Endothelial cell of umbilical vein (primary cell): ENCODE data around the gene SHLD2. TPM values are rescaled to one million over a fixed set of nuclear protein-coding genes. Genes with fewer than 3 reads are reported as not detected.

Source experiments
- BruUV-seq: library from RNA; stranded (reverse); fragments of 400-500 nt; replicated peaks from 2 replicates; lab custom pipeline; 2021; lab: Mats Ljungman, UMichigan
- CTCF ChIA-PET: fragments of 300-600, 350-600 bp; sonication (Branson Sonifier 250); formaldehyde crosslinking; loops from one replicate; lab custom pipeline; 2021; ENCODE audit warnings: antibody characterized with exemption, inconsistent platforms; lab: Charles Lee
- POLR2A ChIA-PET: fragments of 300-600, 350-600 bp; sonication (Branson Sonifier 250); formaldehyde crosslinking; loops from one replicate; lab custom pipeline; 2021; ENCODE audit warnings: antibody characterized with exemption, inconsistent platforms; lab: Charles Lee
- DNase-seq: peaks from one replicate; pipeline ENCODE4 v3.0.0-alpha.2; 2011; ENCODE audit warnings: low read depth, low spot score
- FAIRE-seq: peaks from 2 replicates; lab custom pipeline; 2011; peaks lifted over from hg19 to GRCh38; lab: Jason Lieb, UNC
- H2AFZ ChIP-seq: 2 replicates; pipeline ENCODE4 v1.6.0; 2012; ENCODE audit warnings: low read depth, low read length, control low read depth, inconsistent platforms
- H3K27ac ChIP-seq: 2 replicates; pipeline ENCODE4 v1.5.1; 2011; ENCODE audit warnings: low read depth, mild to moderate bottlenecking, control low read depth, low read length, moderate library complexity; ENCODE audit not compliant: insufficient read depth
- H3K27me3 ChIP-seq, 2 experiments: 2 replicates each; pipeline versions ENCODE4 v1.6.0 to v1.6.1; 2011; ENCODE audit warnings: low read length in 2 of 2, mixed read lengths in 1 of 2; ENCODE audit not compliant: control insufficient read depth in 2 of 2, insufficient read depth in 2 of 2
- H3K36me3 ChIP-seq, 2 experiments: 2 replicates in 1 of 2; 3 replicates in 1 of 2; pipeline ENCODE4 v1.5.1; 2011; ENCODE audit warnings: low read length in 2 of 2, mild to moderate bottlenecking in 1 of 2, moderate library complexity in 1 of 2; ENCODE audit not compliant: control insufficient read depth in 2 of 2, insufficient read depth in 2 of 2; ENCODE audit errors: extremely low read depth in 1 of 2
- H3K4me1 ChIP-seq: 3 replicates; pipeline ENCODE4 v1.5.1; 2011; ENCODE audit warnings: mild to moderate bottlenecking, low read length; ENCODE audit not compliant: control insufficient read depth, insufficient read depth; ENCODE audit errors: extremely low read depth
- H3K4me2 ChIP-seq: 2 replicates; pipeline ENCODE4 v1.6.1; 2011; ENCODE audit warnings: low read length, control low read depth, mixed read lengths; ENCODE audit not compliant: insufficient read depth
- H3K4me3 ChIP-seq, 3 experiments: fragments of 200-600 bp in 1 of 3; sonication (generic), shearing (Covaris generic) in 1 of 3; replicated peaks in 1 of 3; 2 replicates each; pipeline ENCODE4 v1.5.1; 2011 to 2016; ENCODE audit warnings: control low read depth in 3 of 3, low read length in 3 of 3, mild to moderate bottlenecking in 2 of 3, inconsistent platforms in 1 of 3, low read depth in 1 of 3, moderate library complexity in 1 of 3; ENCODE audit not compliant: insufficient read depth in 1 of 3
- H3K79me2 ChIP-seq: 2 replicates; pipeline ENCODE4 v1.6.0; 2012; ENCODE audit warnings: low read length, inconsistent platforms; ENCODE audit not compliant: control insufficient read depth, insufficient read depth
- H3K9ac ChIP-seq: replicated peaks from 2 replicates; pipeline ENCODE3; 2011; ENCODE audit warnings: low read length, control low read depth; ENCODE audit not compliant: insufficient read depth; ENCODE audit errors: extremely low read depth
- H3K9me1 ChIP-seq: replicated peaks from 3 replicates; pipeline ENCODE4 v1.6.0; 2011; ENCODE audit warnings: mild to moderate bottlenecking, low read length; ENCODE audit not compliant: control insufficient read depth, insufficient read depth; ENCODE audit errors: extremely low read depth
- H3K9me3 ChIP-seq: replicated peaks from 2 replicates; pipeline ENCODE4 v1.5.1; 2012; ENCODE audit warnings: low read length, inconsistent platforms; ENCODE audit not compliant: control insufficient read depth, insufficient read depth
- H4K20me1 ChIP-seq: replicated peaks from 2 replicates; pipeline ENCODE3; 2011; ENCODE audit warnings: mild to moderate bottlenecking, low read length; ENCODE audit not compliant: control insufficient read depth, insufficient read depth; ENCODE audit errors: extremely low read depth
- EZH2 ChIP-seq: IDR thresholded peaks from 2 replicates; pipeline ENCODE4 v1.6.1; 2012; ENCODE audit warnings: borderline replicate concordance, low read depth, mild to moderate bottlenecking, moderate library complexity, low read length, inconsistent platforms; ENCODE audit not compliant: severe bottlenecking
- FOS ChIP-seq: IDR thresholded peaks from 2 replicates; pipeline ENCODE4 v1.6.1; 2011; ENCODE audit warnings: mild to moderate bottlenecking, low read length, moderate library complexity, borderline replicate concordance; ENCODE audit not compliant: insufficient read depth
- GATA2 ChIP-seq: IDR thresholded peaks from 2 replicates; pipeline ENCODE4 v1.7.0; 2011; ENCODE audit warnings: low read depth, mild to moderate bottlenecking, moderate library complexity, mixed read lengths, low read length; ENCODE audit not compliant: insufficient read length, insufficient read depth
- JUN ChIP-seq: IDR thresholded peaks from 2 replicates; pipeline ENCODE4 v1.6.1; 2011; ENCODE audit warnings: borderline replicate concordance, low read depth; ENCODE audit not compliant: insufficient read length, insufficient read depth
- MYC ChIP-seq: IDR thresholded peaks from one replicate; pipeline ENCODE4 v1.6.1; 2011; ENCODE audit warnings: mild to moderate bottlenecking, low read depth, low read length
- POLR2A ChIP-seq: IDR thresholded peaks from 2 replicates; pipeline ENCODE4 v1.6.1; 2012; ENCODE audit warnings: low read depth, mild to moderate bottlenecking, control low read depth, low read length
- POLR2AphosphoS5 ChIP-seq: IDR thresholded peaks from 2 replicates; pipeline ENCODE4 v1.6.1; 2012; ENCODE audit warnings: low read depth, mild to moderate bottlenecking, control low read depth, low read length, moderate library complexity; ENCODE audit not compliant: insufficient read depth
- dilution Hi-C: fragments of 300-500 bp; cut with MboI; formaldehyde crosslinking; loops from one replicate; pipeline ENCODE4 v1.15.0; 2019; ENCODE audit warnings: low sequenced_read_pairs; ENCODE audit not compliant: extremely low pct_ligation_motif_present
- intact Hi-C: fragments of 100-400 bp; cut with micrococcal nuclease; formaldehyde crosslinking; loops from one replicate; pipeline ENCODE4 v1.10.0; 2022
- polyA plus RNA-seq, 4 experiments: library from polyadenylated mRNA; depleted of rRNA in 3 of 4; stranded (reverse) in 3 of 4; unstranded in 1 of 4; fragments of >200 nt; gene quantifications; 2 replicates each; pipeline versions ENCODE4 v1.2.1 to v1.2.3, GENCODE V29; 2011 to 2012; ENCODE audit warnings: missing spikeins in 1 of 4
- total RNA-seq: library from RNA; stranded (reverse); gene quantifications from 2 replicates; pipeline ENCODE4 v1.2.3, GENCODE V29; 2021
- TF ChIP-seq, protein P1 (sequence below): IDR thresholded peaks from 2 replicates; pipeline ENCODE4 v1.6.1; 2011; ENCODE audit not compliant: insufficient read depth, insufficient read length
- TF ChIP-seq, protein P2 (sequence below), 2 donors: IDR thresholded peaks; 1 replicate in 1 of 2; 2 replicates in 1 of 2; pipeline ENCODE4 v1.5.1; 2011; ENCODE audit warnings: low read length in 2 of 2, mild to moderate bottlenecking in 2 of 2, moderate library complexity in 2 of 2, control low read depth in 1 of 2, inconsistent platforms in 1 of 2, low read depth in 1 of 2; ENCODE audit not compliant: insufficient read depth in 1 of 2; ENCODE audit errors: extremely low read depth in 1 of 2

Gene SHLD2
- total and polyA plus RNA-seq, 2 donors (not counting 3 experiments of a cell fraction or from before 2014, with no cell fraction given): 6.1 to 22.4 TPM

DNA sequence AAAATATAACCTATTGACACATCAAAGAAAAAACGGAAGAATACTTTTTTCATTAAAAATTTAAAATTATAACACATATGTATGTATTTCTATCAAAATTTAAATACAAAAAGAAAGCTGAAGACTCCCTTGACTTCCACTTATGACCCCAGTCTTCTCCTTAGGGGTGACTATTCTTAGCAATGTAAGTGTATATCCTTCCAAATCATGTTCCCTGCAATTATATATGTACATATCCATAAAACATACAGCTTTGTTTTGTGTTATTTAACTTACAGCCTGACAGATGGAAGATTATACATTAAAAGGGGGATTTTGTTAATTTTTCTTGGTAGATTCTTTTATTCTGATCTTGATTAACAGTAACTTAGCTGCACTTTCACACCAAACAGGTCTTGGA lies 9.5 kb upstream of the SHLD2 start:
- Histone ChIP-seq H3K9ac (no peak overlapping the region), H4K20me1 (peaks cover 2% of the 10 kb centered on the region), H3K9me1 (no peaks in the 10 kb centered on the region), H3K27ac (no peak overlapping the region), H3K27me3 (no peaks in the 10 kb centered on the region), H3K9me3 (no peaks in the 10 kb centered on the region), H3K4me1 (peaks cover 30% of the 10 kb centered on the region), H3K4me2 (no peak overlapping the region), H2AFZ (no peak overlapping the region), H3K36me3 (no peaks in the 10 kb centered on the region), H3K79me2 (peaks cover 63% of the 10 kb centered on the region), H3K4me3 (no peak overlapping the region)
- dilution Hi-C loops: no loop called here
- DNase-seq: no peak
- CTCF ChIA-PET: interaction anchor here (2.0 kb wide), 1 partner anchor 8 kb away, joined by 9 read pairs; no protein-coding TSS in a partner anchor
- TF ChIP-seq, protein P1, sequence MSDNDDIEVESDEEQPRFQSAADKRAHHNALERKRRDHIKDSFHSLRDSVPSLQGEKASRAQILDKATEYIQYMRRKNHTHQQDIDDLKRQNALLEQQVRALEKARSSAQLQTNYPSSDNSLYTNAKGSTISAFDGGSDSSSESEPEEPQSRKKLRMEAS: no peak
- BruUV-seq: no TSS peak
- no peak for FAIRE-seq
- intact Hi-C loops: loop anchor here (2.0 kb wide), 1 partner anchor 117 kb away; the partner anchor contains the start of gene ADIRF
- POLR2A ChIA-PET: no interaction called here

DNA sequence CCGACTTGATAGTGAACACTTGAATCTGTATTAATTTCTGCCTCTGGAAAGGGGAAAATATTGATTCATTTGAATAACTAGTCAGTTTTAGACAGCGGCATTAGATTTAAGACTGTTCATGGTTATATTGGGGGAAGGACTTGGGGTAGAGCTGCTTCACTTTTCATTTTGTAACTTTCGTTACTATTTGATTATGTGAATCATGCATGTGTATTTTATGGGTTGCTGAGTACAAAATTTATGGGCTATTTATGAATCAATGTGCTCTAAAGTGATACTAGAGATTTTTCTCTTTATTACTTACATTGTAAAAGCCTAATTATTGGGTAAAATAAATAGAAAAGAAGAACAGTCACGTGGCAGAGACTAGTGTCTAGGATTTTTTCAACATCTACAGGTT lies 5.3 kb upstream of the SHLD2 start:
- POLR2A ChIA-PET: no interaction called here

More for the DNA sequence above, 5.3 kb upstream of the SHLD2 start:
- CTCF ChIA-PET: no interaction called here
- peaks cover 2% of the 10 kb centered on the region for H4K20me1 ChIP-seq
- H3K9me3 ChIP-seq: no peaks in the 10 kb centered on the region
- dilution Hi-C loops: no loop called here
- H3K9me1 ChIP-seq: no peaks in the 10 kb centered on the region
- H2AFZ ChIP-seq: no peak overlapping the region
- intact Hi-C loops: no loop called here
- no TSS peak for BruUV-seq
- H3K27me3 ChIP-seq: no peaks in the 10 kb centered on the region
- H3K79me2 ChIP-seq: peaks cover 82% of the 10 kb centered on the region
- no peak overlapping the region for H3K9ac ChIP-seq
- no peak for FAIRE-seq
- no peaks in the 10 kb centered on the region for H3K36me3 ChIP-seq
- DNase-seq: no peak
- peaks cover 34% of the 10 kb centered on the region for H3K4me1 ChIP-seq
- H3K27ac ChIP-seq: no peak overlapping the region
- no peak overlapping the region for H3K4me3 ChIP-seq
- no peak overlapping the region for H3K4me2 ChIP-seq
- no peak for TF ChIP-seq GATA2
- no peak for TF ChIP-seq FOS
- no peak for TF ChIP-seq POLR2AphosphoS5
- no peak for TF ChIP-seq EZH2
- TF ChIP-seq MYC: no peak
- TF ChIP-seq, protein P1: no peak
- no peak for TF ChIP-seq POLR2A
- no peak for TF ChIP-seq JUN
- TF ChIP-seq, protein P2, sequence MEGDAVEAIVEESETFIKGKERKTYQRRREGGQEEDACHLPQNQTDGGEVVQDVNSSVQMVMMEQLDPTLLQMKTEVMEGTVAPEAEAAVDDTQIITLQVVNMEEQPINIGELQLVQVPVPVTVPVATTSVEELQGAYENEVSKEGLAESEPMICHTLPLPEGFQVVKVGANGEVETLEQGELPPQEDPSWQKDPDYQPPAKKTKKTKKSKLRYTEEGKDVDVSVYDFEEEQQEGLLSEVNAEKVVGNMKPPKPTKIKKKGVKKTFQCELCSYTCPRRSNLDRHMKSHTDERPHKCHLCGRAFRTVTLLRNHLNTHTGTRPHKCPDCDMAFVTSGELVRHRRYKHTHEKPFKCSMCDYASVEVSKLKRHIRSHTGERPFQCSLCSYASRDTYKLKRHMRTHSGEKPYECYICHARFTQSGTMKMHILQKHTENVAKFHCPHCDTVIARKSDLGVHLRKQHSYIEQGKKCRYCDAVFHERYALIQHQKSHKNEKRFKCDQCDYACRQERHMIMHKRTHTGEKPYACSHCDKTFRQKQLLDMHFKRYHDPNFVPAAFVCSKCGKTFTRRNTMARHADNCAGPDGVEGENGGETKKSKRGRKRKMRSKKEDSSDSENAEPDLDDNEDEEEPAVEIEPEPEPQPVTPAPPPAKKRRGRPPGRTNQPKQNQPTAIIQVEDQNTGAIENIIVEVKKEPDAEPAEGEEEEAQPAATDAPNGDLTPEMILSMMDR (IDR thresholded peaks at IDR 0.05; ENCODE audit: extremely low read depth in 1 of 2, insufficient read depth in 1 of 2, low read depth in 1 of 2, low read length in 2 of 2): no peak
